ENCODE data around the gene ARMH3.

Gene ARMH3

GRCh38 chr10:101816913-101817336 lies 239.0 kb downstream of the ARMH3 start:
- TF ChIP-seq SIN3A (IDR thresholded peaks at IDR 0.05; ENCODE audit: borderline replicate concordance, insufficient read depth, low read length) (no peak), REST (IDR thresholded peaks at IDR 0.05; ENCODE audit: insufficient read depth in 1 of 2, low read depth in 2 of 2, low read length in 2 of 2) (no peak)

DNA sequence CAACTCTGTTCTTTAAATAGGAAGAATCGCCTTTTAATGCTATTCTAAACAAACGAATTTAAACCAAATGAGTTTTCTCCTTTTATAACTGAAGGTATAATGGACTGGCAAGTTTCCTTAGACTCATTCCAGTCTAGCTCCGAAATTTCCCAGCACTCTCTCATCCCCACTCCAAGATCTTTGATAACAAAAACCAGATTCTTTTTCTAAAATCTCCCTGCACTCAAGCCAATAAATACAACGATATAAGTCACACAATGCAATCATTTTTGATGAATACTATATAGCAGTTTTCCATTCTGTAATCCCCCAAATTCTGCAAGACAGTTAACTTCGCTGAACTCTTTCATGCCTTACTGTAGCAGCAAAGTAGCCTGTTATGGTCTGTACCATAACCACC lies 239.6 kb downstream of the ARMH3 start:
- TF ChIP-seq FOXP2 (optimal IDR thresholded peaks at IDR 0.05; ENCODE audit: borderline replicate concordance, extremely low read depth, extremely low read length, insufficient read depth) (no peak), SIN3A (IDR thresholded peaks at IDR 0.05; ENCODE audit: borderline replicate concordance, insufficient read depth, low read length) (no peak), REST (IDR thresholded peaks at IDR 0.05; ENCODE audit: insufficient read depth in 1 of 2, low read depth in 2 of 2, low read length in 2 of 2) (no peak), POLR2AphosphoS5 (IDR thresholded peaks at IDR 0.05; ENCODE audit: low read depth, low read length) (no peak), TAF1 (IDR thresholded peaks at IDR 0.05; ENCODE audit: borderline replicate concordance, insufficient read depth, low read length) (no peak)

DNA sequence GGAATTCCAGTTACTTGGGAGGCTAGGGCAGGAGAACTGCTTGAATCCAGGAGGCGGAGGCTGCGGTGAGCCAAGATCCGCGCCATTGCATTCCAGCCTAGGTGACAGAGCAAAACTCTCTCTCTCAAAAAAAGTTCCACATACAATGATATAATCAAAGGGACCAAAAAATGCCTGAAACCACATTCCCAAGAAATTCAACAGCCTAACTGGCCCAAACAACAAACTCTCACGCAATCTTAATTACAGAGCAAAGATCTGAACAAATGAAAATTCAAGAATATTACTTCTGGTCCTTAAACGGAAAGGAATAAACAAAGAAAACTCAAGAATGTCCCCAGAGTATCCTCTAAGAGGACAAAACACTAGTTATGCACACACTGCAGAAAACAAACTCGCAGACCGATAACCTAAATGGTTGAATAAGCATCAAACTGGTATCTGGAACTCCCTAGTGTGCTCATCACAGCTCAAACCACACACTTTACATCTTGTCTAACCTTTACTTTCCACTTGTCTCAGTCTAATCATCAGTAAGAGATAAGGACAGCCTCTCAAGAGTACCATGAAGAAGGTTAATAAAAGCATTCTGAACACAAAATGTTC lies 241.4 kb downstream of the ARMH3 start:
- TF ChIP-seq REST (IDR thresholded peaks at IDR 0.05; ENCODE audit: insufficient read depth in 1 of 2, low read depth in 2 of 2, low read length in 2 of 2) (no peak), SIN3A (IDR thresholded peaks at IDR 0.05; ENCODE audit: borderline replicate concordance, insufficient read depth, low read length) (no peak), FOXP2 (optimal IDR thresholded peaks at IDR 0.05; ENCODE audit: borderline replicate concordance, extremely low read depth, extremely low read length, insufficient read depth) (no peak), POLR2AphosphoS5 (IDR thresholded peaks at IDR 0.05; ENCODE audit: low read depth, low read length) (no peak), TAF1 (IDR thresholded peaks at IDR 0.05; ENCODE audit: borderline replicate concordance, insufficient read depth, low read length) (no peak)

DNA sequence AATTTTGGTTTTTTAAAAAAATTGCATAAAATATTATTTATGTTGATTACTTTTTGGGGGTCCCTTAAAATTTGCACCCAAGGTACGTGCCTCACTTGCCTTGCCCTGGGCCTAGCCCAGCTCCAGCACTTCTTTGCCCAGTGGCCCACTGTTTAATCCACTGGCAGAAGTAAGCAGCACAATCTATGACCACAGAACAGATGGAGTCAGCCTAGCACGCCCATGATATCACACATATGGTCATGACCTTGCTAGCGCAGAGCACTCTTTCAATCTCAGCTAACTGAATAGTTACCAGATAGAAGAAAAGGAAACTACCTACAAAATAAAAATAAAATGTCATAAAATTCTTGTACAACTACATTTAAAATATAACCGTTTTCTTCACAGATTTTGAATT lies 243.4 kb downstream of the ARMH3 start:
- TF ChIP-seq TAF1 (IDR thresholded peaks at IDR 0.05; ENCODE audit: borderline replicate concordance, insufficient read depth, low read length) (no peak), POLR2AphosphoS5 (IDR thresholded peaks at IDR 0.05; ENCODE audit: low read depth, low read length) (no peak), REST (IDR thresholded peaks at IDR 0.05; ENCODE audit: insufficient read depth in 1 of 2, low read depth in 2 of 2, low read length in 2 of 2) (no peak), FOXP2 (optimal IDR thresholded peaks at IDR 0.05; ENCODE audit: borderline replicate concordance, extremely low read depth, extremely low read length, insufficient read depth) (no peak), SIN3A (IDR thresholded peaks at IDR 0.05; ENCODE audit: borderline replicate concordance, insufficient read depth, low read length) (no peak)

DNA sequence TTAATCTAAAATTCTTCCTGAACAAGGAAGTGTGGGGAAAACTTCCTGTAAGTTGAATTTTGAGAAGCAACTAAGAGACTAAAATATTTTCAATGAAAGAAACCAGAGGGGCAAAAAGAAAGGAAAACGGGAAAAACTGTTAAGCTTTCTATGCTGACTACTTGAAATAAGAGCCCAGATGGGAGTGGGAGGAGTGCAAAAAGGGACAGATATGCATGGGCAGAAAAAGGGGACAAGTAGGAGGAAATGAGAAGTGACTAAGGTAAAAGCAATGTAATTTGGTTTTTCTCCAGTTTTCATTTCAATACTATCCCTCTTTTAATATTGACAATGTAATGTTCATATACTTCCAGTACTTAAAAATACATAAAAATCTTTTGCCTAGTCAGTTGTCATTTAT lies 248.8 kb downstream of the ARMH3 start:
- TF ChIP-seq REST (IDR thresholded peaks at IDR 0.05; ENCODE audit: insufficient read depth in 1 of 2, low read depth in 2 of 2, low read length in 2 of 2) (no peak), SIN3A (IDR thresholded peaks at IDR 0.05; ENCODE audit: borderline replicate concordance, insufficient read depth, low read length) (no peak), POLR2AphosphoS5 (IDR thresholded peaks at IDR 0.05; ENCODE audit: low read depth, low read length) (no peak), TAF1 (IDR thresholded peaks at IDR 0.05; ENCODE audit: borderline replicate concordance, insufficient read depth, low read length) (no peak), FOXP2 (optimal IDR thresholded peaks at IDR 0.05; ENCODE audit: borderline replicate concordance, extremely low read depth, extremely low read length, insufficient read depth) (no peak)

Data from PFSK-1 (cell line).